SK-N-SH treated with all-trans-retinoic acid at 6 μM for 48 hours (cell line): ENCODE data around the gene ZNF808.
"Not testable (repeated sequence)": the region's sequence is repeated elsewhere in the genome, so short reads cannot be mapped to it uniquely, and the experiment has no call there.

ENCODE experiments used
- ATAC-seq: fragments of 200-7000 bp; cut with Tn5 transposase; 3 replicates; pipeline ENCODE4 v1.9.1; 2020; ENCODE audit warnings: mild to moderate bottlenecking, moderate library complexity
- ARNTL ChIP-seq: fragments of 450-650 bp; formaldehyde crosslinking; IDR thresholded peaks from 2 replicates; pipeline ENCODE4 v1.5.0; 2020; ENCODE audit warnings: low read depth, mild to moderate bottlenecking, moderate library complexity, borderline replicate concordance
- BACH2 ChIP-seq: fragments of 250-450 bp; sonication (Bioruptor Pico); IDR thresholded peaks from 2 replicates; pipeline ENCODE4 v1.9.0; 2021; ENCODE audit warnings: mild to moderate bottlenecking, borderline replicate concordance
- CSDC2 ChIP-seq: fragments of 250-450 bp; sonication (Bioruptor Pico); IDR thresholded peaks from 2 replicates; pipeline ENCODE4 v1.5.0; 2020; ENCODE audit warnings: mild to moderate bottlenecking, moderate library complexity
- CSRNP3 ChIP-seq: fragments of 250-450 bp; sonication (Bioruptor Pico); IDR thresholded peaks from 2 replicates; pipeline ENCODE4 v1.5.1; 2021; ENCODE audit warnings: mild to moderate bottlenecking, moderate library complexity
- GLIS3 ChIP-seq: fragments of 250-450 bp; sonication (Bioruptor Pico); IDR thresholded peaks from 2 replicates; pipeline ENCODE4 v1.5.0; 2020; ENCODE audit warnings: mild to moderate bottlenecking, moderate library complexity
- ISL1 ChIP-seq: fragments of 250-450 bp; sonication (Bioruptor Pico); IDR thresholded peaks from 2 replicates; pipeline ENCODE4 v2.1.2; 2022; ENCODE audit warnings: mild to moderate bottlenecking, moderate library complexity
- OSR1 ChIP-seq: fragments of 250-450 bp; sonication (Bioruptor Pico); IDR thresholded peaks from 2 replicates; pipeline ENCODE4 v1.8.0; 2022; ENCODE audit warnings: moderate library complexity, mild to moderate bottlenecking, inconsistent platforms
- POU6F1 ChIP-seq: fragments of 250-450 bp; sonication (Bioruptor Pico); IDR thresholded peaks from 2 replicates; pipeline ENCODE4 v1.8.0; 2021; ENCODE audit warnings: low read depth, mild to moderate bottlenecking, moderate library complexity, borderline replicate concordance
- PPARA ChIP-seq: fragments of 250-450 bp; sonication (Bioruptor Pico); IDR thresholded peaks from 2 replicates; pipeline ENCODE4 v1.5.0; 2020; ENCODE audit warnings: mild to moderate bottlenecking, borderline replicate concordance
- RARB ChIP-seq: fragments of 250-450 bp; sonication (Bioruptor Pico); IDR thresholded peaks from 2 replicates; pipeline ENCODE4 v1.8.0; 2021; ENCODE audit warnings: mild to moderate bottlenecking, moderate library complexity
- SNAI2 ChIP-seq: fragments of 250-450 bp; sonication (Bioruptor Pico); IDR thresholded peaks from 2 replicates; pipeline ENCODE4 v1.5.0; 2020; ENCODE audit warnings: mild to moderate bottlenecking, moderate library complexity
- ZFP3 ChIP-seq: fragments of 250-450 bp; sonication (Bioruptor Pico); IDR thresholded peaks from 2 replicates; pipeline ENCODE4 v1.5.0; 2020; ENCODE audit warnings: mild to moderate bottlenecking, moderate library complexity
- ZFP30 ChIP-seq: fragments of 450-650 bp; formaldehyde crosslinking; IDR thresholded peaks from 2 replicates; pipeline ENCODE4 v1.5.0; 2022; ENCODE audit warnings: mild to moderate bottlenecking, moderate library complexity
- ZNF565 ChIP-seq: fragments of 450-650 bp; formaldehyde crosslinking; conservative IDR thresholded peaks from 2 replicates; pipeline ENCODE4 v1.5.0; 2020; ENCODE audit warnings: low read depth, mild to moderate bottlenecking, moderate library complexity
- ZNF70 ChIP-seq: fragments of 450-650 bp; formaldehyde crosslinking; IDR thresholded peaks from 2 replicates; pipeline ENCODE4 v1.5.0; 2020; ENCODE audit warnings: mild to moderate bottlenecking, moderate library complexity
- TF ChIP-seq, protein P1 (sequence below): fragments of 250-450 bp; sonication (Bioruptor Pico); IDR thresholded peaks from 2 replicates; pipeline ENCODE4 v1.5.1; 2020; ENCODE audit warnings: low read depth, mild to moderate bottlenecking, moderate library complexity
- TF ChIP-seq, protein P2 (sequence below): fragments of 250-450 bp; sonication (Bioruptor Pico); IDR thresholded peaks from 2 replicates; pipeline ENCODE4 v1.8.0; 2020; ENCODE audit warnings: mild to moderate bottlenecking, moderate library complexity, borderline replicate concordance
- TF ChIP-seq, protein P3 (sequence below): fragments of 250-450 bp; sonication (Bioruptor Pico); IDR thresholded peaks from 2 replicates; pipeline ENCODE4 v1.5.0; 2020; ENCODE audit warnings: mild to moderate bottlenecking, moderate library complexity

The ZNF808 gene

DNA sequence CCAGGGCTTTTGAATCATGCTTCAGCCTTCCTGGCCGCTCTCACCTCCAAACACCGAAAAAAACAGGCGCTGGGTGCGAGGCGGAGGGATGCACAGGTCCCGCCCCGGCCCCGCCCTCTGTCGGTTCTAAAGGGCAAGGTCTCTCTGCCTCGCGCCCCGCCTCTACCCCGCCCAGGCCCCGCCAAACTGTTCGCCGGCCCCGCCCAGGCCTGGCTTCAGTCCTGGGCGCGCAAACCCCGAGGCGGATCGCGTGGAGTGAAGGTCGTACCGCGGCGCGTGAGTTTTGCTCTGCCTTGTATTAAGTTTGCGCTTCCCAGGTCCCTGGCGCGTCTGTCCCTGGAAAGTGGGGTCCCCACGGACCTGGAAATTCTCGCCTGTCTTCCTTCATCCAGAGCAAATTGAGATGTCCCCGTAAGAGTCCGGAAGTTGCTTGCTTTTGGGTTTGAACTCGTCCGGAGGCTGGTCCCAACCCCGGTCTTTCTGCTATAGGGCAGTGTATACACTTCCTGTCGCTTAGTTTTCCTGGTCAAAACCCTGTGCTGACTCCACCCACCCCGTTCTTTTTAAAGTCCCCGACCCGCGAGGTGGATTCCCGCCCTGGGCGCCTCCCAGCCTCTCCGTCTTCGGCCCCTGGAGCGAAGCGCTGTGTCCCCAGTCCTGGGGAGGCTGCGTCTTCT, 8.4 kb downstream of the ZNF808 start:
- ATAC-seq = peak; percentile 98
- no peak for TF ChIP-seq PPARA (CRISPR knock-in tag)
- TF ChIP-seq, protein P1, sequence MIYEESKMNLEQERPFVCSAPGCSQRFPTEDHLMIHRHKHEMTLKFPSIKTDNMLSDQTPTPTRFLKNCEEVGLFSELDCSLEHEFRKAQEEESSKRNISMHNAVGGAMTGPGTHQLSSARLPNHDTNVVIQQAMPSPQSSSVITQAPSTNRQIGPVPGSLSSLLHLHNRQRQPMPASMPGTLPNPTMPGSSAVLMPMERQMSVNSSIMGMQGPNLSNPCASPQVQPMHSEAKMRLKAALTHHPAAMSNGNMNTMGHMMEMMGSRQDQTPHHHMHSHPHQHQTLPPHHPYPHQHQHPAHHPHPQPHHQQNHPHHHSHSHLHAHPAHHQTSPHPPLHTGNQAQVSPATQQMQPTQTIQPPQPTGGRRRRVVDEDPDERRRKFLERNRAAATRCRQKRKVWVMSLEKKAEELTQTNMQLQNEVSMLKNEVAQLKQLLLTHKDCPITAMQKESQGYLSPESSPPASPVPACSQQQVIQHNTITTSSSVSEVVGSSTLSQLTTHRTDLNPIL = no peak

GRCh38 chr19:52536448-52536800, 9.0 kb downstream of the ZNF808 start:
- ATAC-seq = peak; percentile 50
- TF ChIP-seq ZNF70 (CRISPR knock-in tag) = no peak
- TF ChIP-seq, protein P2, sequence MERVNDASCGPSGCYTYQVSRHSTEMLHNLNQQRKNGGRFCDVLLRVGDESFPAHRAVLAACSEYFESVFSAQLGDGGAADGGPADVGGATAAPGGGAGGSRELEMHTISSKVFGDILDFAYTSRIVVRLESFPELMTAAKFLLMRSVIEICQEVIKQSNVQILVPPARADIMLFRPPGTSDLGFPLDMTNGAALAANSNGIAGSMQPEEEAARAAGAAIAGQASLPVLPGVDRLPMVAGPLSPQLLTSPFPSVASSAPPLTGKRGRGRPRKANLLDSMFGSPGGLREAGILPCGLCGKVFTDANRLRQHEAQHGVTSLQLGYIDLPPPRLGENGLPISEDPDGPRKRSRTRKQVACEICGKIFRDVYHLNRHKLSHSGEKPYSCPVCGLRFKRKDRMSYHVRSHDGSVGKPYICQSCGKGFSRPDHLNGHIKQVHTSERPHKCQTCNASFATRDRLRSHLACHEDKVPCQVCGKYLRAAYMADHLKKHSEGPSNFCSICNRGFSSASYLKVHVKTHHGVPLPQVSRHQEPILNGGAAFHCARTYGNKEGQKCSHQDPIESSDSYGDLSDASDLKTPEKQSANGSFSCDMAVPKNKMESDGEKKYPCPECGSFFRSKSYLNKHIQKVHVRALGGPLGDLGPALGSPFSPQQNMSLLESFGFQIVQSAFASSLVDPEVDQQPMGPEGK (CRISPR knock-in tag) = no peak
- no peak for TF ChIP-seq POU6F1 (CRISPR knock-in tag)
- no peak for TF ChIP-seq RARB
- no peak for TF ChIP-seq GLIS3
- no peak for TF ChIP-seq CSRNP3 (CRISPR knock-in tag)
- TF ChIP-seq, protein P1 = no peak
- no peak for TF ChIP-seq ARNTL (CRISPR knock-in tag)
- TF ChIP-seq, protein P3, sequence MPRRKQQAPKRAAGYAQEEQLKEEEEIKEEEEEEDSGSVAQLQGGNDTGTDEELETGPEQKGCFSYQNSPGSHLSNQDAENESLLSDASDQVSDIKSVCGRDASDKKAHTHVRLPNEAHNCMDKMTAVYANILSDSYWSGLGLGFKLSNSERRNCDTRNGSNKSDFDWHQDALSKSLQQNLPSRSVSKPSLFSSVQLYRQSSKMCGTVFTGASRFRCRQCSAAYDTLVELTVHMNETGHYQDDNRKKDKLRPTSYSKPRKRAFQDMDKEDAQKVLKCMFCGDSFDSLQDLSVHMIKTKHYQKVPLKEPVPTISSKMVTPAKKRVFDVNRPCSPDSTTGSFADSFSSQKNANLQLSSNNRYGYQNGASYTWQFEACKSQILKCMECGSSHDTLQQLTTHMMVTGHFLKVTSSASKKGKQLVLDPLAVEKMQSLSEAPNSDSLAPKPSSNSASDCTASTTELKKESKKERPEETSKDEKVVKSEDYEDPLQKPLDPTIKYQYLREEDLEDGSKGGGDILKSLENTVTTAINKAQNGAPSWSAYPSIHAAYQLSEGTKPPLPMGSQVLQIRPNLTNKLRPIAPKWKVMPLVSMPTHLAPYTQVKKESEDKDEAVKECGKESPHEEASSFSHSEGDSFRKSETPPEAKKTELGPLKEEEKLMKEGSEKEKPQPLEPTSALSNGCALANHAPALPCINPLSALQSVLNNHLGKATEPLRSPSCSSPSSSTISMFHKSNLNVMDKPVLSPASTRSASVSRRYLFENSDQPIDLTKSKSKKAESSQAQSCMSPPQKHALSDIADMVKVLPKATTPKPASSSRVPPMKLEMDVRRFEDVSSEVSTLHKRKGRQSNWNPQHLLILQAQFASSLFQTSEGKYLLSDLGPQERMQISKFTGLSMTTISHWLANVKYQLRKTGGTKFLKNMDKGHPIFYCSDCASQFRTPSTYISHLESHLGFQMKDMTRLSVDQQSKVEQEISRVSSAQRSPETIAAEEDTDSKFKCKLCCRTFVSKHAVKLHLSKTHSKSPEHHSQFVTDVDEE = no peak
- no peak for TF ChIP-seq BACH2 (CRISPR knock-in tag)
- no peak for TF ChIP-seq PPARA (CRISPR knock-in tag)
- no peak for TF ChIP-seq CSDC2
- TF ChIP-seq ISL1 (CRISPR knock-in tag) = no peak

- ATAC-seq = not testable (repeated sequence)
Observed at GRCh38 chr19:52538815-52539214, 11.3 kb downstream of the ZNF808 start.

- not testable (repeated sequence) for ATAC-seq
Observed at GRCh38 chr19:52541176-52541575, 13.7 kb downstream of the ZNF808 start.

- ATAC-seq = no peak
- TF ChIP-seq ZNF565 = no peak
- no peak for TF ChIP-seq BACH2 (CRISPR knock-in tag)
- no peak for TF ChIP-seq ZNF70 (CRISPR knock-in tag)
- no peak for TF ChIP-seq CSRNP3 (CRISPR knock-in tag)
- no peak for TF ChIP-seq ZFP3 (CRISPR knock-in tag)
- no peak for TF ChIP-seq OSR1 (CRISPR knock-in tag)
- no peak for TF ChIP-seq RARB
- no peak for TF ChIP-seq ZFP30 (CRISPR knock-in tag)
- no peak for TF ChIP-seq SNAI2 (CRISPR knock-in tag)
- no peak for TF ChIP-seq POU6F1 (CRISPR knock-in tag)
Observed at GRCh38 chr19:52541608-52542007, 14.1 kb downstream of the ZNF808 start.
